NCI-H748 (cell line): ENCODE data around the gene APELA.
A peak's percentile ranks its signal among the peaks of the same experiment; 100 is the strongest.
"Not testable (repeated sequence)": the region's sequence is repeated elsewhere in the genome, so short reads cannot be mapped to it uniquely, and the experiment has no call there.

Experiments used
- DNase-seq: peaks from one replicate; lab custom pipeline; 2025; ENCODE audit not compliant: unreplicated experiment; lab: John Stamatoyannopoulos, UW

Gene APELA

DNA sequence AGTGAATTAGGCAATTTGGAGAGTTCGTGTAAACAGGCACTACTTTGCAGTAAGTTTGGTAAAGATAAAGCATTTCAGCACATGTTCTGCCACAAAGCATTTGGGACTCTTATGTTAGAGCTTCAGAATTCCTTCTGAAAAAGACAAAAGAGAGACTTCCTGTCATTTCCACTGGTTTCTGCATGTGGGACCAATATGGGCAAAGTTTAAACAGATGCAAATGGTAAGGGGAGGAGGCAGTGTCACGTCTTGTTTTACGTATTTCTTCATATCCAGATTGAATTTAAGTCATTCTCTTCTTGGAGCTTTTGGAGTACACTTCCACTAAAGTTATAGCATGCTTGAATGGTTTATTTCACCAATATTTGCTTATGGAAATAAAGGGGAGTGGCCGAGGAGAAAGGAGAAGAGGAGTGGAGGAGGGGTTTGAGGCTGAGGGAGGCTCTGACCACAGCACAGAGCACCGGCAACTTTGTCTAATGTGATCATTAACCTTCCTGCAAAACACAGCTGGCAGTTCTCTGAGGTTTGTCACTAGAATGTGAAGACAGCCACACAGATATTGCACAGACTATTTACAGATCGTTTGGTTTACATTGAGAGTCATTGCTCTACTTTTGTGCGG, at the start of gene APELA:
Gene APELA (plus strand): TSS at position 479 of the 625 bp plus-strand sequence. CDS start 154 bp downstream, outside the sequence.
- peak; percentile 45 for DNase-seq

- DNase-seq: no peak
Observed at GRCh38 chr4:164828955-164829354, 48.0 kb upstream of the APELA start.

- peak; percentile 90 for DNase-seq
Observed at GRCh38 chr4:164846566-164846965, 30.4 kb upstream of the APELA start.

- DNase-seq: no peak
Observed at GRCh38 chr4:164847016-164847415, 30.0 kb upstream of the APELA start.

DNA sequence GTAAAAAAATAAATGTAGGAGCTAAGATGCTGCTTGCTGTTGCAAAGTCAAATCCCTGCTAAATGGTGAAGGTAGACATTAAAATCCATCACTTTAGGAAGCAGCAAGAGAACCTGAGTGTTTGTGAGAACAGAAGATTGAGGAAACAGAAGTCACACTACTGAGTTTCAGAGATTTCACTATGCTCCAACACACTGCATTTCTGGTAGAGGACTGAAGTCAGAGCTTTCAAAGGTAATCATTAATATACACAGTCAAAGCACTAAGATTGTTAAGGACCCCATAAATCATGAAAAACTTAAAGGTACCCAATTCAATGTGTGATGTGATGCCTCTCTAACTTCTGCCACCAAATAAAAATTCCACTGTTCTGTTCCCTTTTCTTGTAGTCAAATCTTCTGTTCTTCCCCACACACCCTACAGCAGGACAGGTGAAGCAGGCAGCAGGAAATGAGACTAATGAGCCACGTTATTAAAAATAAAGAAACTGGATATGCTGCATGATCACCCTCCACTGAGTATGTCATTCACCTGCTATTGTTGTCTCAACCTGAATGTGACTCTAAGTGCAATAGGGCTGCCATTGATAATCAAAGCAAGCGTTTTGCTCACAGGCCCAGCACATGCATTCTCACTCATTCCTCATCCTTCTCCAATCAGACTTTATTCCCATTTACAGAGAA, 28.9 kb upstream of the APELA start:
- peak; percentile 91 for DNase-seq

GRCh38 chr4:164856396-164856795, 20.6 kb upstream of the APELA start:
- DNase-seq: no peak

DNA sequence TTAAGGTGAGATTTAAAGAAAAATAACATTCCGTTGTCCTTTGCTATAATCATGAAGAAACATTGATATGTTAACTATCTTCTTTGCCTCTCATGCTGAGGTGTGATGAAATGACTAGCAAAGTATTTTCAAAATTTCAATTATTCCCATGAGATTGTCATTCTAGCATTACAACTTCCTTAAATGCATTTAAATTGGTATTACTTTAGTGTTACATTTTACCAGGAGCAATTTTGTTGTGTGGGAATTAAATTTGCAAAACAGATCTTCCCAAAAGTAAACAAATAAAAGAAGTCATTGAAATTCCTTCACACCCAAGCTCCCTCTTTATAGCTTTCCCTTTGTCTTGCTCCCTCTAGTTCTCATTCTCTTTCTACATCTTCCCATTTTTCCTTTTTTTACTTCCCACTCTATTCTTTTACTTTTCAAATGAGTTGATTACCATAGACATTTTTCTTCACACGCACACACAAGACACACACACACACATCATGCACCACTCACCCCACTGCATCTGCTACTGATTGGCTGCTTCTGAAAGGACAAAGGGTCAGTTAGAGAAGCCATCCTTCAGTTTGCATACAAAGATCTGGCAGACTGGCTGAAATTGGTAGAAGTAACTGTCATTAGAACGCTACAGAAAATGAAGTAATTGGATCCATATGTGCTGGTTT, 10.0 kb upstream of the APELA start:
- no peak for DNase-seq

- DNase-seq: no peak
Observed at GRCh38 chr4:164871673-164872072, 5.3 kb upstream of the APELA start.

DNA sequence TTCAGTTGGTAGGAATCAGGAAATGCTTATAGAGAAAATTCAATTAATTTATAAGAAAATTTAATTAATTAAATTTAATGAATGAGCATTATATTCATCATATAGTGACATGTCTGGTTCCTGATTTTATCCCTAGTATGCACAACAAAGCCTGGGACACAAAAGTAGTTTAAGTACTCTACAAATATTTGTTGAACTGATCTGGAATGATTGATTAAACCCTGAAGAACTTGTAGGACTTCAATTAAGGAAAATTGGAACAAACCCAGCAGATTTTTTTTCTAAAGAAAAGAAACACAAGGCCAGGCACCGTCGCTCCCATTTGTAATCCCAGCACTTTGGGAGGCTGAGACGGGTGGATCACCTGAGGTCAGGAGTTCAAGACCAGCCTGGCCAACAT, 4.5 kb upstream of the APELA start:
- no peak for DNase-seq

- no peak for DNase-seq
Observed at GRCh38 chr4:164874789-164875188, 2.2 kb upstream of the APELA start.

- DNase-seq: no peak
Observed at GRCh38 chr4:164880489-164881262, 3.7 kb downstream of the APELA start.

DNA sequence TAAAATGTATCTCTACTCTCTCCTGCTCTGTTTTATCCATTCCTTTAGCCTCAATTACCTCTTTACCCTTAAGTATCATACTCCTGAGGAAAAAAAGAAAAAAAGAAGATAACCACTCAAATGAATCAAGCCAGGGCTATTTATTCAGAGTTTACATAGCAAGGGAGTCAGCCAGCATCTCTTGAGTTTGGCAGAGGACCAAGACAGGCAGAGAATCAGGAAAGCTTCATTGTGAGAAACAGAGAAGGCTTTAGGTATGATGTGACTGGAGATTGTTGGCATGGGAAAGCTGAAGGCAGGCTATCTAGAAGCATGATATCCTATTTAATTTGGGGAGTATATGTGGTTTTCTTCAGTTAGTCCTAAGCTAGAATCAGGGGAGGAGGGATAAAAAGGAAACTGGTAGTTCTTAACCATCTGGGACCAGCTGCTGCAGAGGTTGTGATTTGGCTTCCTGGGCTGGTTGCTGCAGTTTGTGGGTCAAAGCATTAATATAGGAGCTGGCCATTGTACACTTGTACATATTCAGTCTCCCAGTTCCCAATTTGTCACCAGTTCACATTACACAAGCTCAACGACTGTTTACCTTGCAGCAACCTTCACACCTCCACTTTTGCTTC, 11.2 kb downstream of the APELA start:
- no peak for DNase-seq

DNA sequence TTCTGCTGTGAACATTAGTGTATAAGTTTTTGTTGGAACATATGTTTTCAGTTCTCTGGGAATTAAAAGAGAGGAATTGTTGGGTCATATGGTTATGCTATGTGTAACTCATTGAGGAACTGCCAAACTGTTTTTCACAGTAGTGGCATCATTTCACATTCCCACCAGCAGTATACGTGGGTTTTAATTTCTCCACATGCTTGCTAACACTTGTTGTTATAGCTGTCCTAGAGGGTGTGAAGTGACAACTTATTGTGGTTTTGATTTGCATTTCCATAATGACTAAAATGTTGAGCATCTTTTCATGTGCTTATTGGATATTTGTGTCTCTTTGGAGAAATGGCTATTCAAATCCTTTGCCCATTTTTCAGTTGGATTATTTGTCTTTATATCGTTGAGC, 13.7 kb downstream of the APELA start:
- no peak for DNase-seq

DNA sequence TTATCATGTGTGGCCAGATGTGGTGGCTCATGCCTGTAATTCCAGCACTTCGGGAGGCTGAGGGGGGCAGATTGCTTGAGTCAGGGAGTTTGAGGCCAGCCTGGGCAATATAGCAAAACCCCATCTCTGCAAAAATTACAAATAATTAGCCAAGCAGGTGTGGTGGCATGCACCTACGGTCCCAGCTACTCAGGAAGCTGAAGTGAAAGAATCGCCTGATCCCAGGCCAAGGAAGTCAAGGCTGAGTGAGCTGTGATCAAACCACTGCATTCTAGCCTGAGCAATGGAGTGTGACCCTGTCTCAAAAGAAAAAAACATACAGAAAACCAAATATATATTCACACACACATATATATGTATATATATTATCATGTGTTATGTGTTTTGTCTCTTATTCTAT, 15.0 kb downstream of the APELA start:
- no peak for DNase-seq

DNA sequence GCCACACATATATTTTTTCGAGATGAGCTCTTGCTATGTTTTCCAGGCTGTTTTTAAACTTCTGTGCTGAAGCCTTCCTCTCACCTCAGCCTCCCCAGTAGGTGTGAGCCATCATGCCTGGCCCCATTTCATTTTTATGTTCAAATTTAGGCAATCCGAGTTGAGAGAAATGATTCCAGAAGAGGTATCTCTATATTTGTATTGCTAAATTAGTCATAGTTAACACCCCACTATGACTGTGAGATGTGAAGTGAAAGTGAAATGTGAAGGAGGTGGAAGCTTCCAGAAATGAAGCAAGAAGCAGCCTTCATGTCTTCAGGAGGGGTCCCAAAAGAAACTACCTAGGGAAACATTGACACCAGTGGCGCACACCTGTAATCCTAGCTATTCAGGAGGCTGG, 17.7 kb downstream of the APELA start:
- DNase-seq: no peak

DNA sequence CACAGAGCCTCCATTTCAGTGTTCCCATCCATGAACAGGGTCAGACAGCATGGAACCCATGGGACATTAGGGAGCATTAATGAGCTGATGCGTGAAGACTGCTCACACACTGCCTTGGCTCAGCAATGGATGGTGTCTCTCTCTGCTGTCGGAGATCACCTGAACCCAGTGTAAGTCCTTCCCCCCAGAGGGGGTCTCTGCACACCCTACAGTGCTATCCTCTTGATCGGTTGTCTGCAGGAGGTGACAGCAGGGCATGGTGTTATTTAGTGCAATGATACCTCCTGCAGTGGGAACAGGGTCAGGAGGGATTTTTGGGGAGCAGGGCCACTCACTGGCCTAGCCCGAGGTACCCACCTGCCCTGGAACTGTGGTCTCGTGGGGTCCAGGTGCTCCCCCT, 25.6 kb downstream of the APELA start:
- DNase-seq: no peak

GRCh38 chr4:164904336-164904735, 27.4 kb downstream of the APELA start:
- DNase-seq: no peak

GRCh38 chr4:164904941-164905340, 28.0 kb downstream of the APELA start:
- DNase-seq: no peak

- DNase-seq: no peak
Observed at GRCh38 chr4:164906368-164906767, 29.4 kb downstream of the APELA start.

DNA sequence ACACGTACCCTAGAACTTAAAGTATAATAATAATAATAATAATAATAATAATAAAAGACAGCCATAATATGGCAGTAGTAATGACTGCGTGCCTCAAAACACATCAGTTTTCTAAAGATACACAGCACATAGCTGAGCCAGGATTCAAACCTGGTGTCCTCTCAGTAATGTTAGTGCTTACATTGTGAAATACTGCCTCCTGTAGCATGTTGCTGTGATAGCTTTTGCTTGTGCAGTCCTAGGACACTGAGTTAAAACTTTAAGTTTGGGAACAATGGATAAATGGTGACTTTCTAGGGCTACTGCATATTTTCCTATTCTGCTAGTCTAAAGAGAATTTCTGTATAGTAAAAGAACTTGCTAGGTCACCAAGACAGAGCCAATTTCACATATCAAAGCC, 36.5 kb downstream of the APELA start:
- DNase-seq: not testable (repeated sequence)

GRCh38 chr4:164918956-164919355, 42.0 kb downstream of the APELA start:
- DNase-seq: no peak
